Subcutaneous abdominal adipose tissue (tissue), 5 donors: Measurements from ENCODE around the gene CCDC66.
"Not testable (repeated sequence)": the region's sequence is repeated elsewhere in the genome, so short reads cannot be mapped to it uniquely, and the experiment has no call there.

ENCODE experiments used
- H3K27ac ChIP-seq: one replicate; pipeline ENCODE4 v1.7.0; 2013; ENCODE audit warnings: low read depth, mild to moderate bottlenecking, inconsistent platforms, low read length, moderate library complexity
- H3K27me3 ChIP-seq, 5 donors: one replicate each; pipeline ENCODE4 v1.7.0; 2013; ENCODE audit warnings: low read length in 5 of 5, inconsistent platforms in 1 of 5; ENCODE audit not compliant: control insufficient read depth in 5 of 5, insufficient read depth in 4 of 5
- H3K36me3 ChIP-seq, 5 donors: one replicate each; pipeline ENCODE4 v1.7.0; 2013; ENCODE audit warnings: low read length in 5 of 5; ENCODE audit not compliant: control insufficient read depth in 5 of 5, insufficient read depth in 5 of 5
- H3K4me1 ChIP-seq, 5 donors: one replicate each; pipeline ENCODE4 v1.7.0; 2013; ENCODE audit warnings: low read length in 5 of 5, mild to moderate bottlenecking in 3 of 5, moderate library complexity in 1 of 5; ENCODE audit not compliant: control insufficient read depth in 5 of 5, insufficient read depth in 5 of 5
- H3K4me3 ChIP-seq, 5 donors: one replicate each; pipeline ENCODE4 v1.7.0; 2013; ENCODE audit warnings: low read length in 5 of 5, low read depth in 1 of 5
- H3K9ac ChIP-seq, 5 donors: one replicate each; pipeline ENCODE4 v1.7.0; 2013; ENCODE audit warnings: low read length in 5 of 5, mild to moderate bottlenecking in 4 of 5, moderate library complexity in 3 of 5
- H3K9me3 ChIP-seq, 5 donors: one replicate each; pipeline ENCODE4 v1.7.0; 2013; ENCODE audit warnings: low read length in 5 of 5; ENCODE audit not compliant: control insufficient read depth in 5 of 5
- donor health status: healthy.
- donor health status: healthy.
- donor health status: healthy.
- donor health status: healthy.
- donor health status: healthy.

CCDC66 gene

DNA sequence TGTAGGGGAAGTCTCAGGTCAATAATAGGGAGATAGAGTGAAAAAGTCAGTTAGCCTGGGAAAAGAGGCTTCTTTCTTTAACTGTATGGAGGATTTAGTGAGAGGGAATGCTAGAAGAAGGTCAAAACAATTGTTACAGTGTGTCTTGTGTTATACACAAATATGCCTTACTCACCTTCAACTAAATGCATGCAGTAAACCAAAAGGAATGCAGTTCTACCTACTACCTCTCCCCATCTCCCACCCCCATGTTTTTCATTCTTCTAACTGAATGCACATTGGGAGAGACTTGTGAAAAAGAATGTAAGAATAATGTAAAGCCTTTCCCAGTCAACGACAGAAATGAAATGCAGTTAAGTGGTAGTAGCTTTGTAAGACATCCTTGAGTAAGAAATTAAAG, 33.8 kb downstream of the CCDC66 start:
- no peak overlapping the region for H3K27ac ChIP-seq
- H3K9ac ChIP-seq = no peak overlapping the region
- no peaks in the 10 kb centered on the region for H3K4me1 ChIP-seq
- H3K4me3 ChIP-seq = no peak overlapping the region
- H3K36me3 ChIP-seq = peaks cover 13 to 19% (median 15%) of the 10 kb centered on the region in 5 donors
- no peaks in the 10 kb centered on the region for H3K9me3 ChIP-seq
- no peaks in the 10 kb centered on the region for H3K27me3 ChIP-seq

DNA sequence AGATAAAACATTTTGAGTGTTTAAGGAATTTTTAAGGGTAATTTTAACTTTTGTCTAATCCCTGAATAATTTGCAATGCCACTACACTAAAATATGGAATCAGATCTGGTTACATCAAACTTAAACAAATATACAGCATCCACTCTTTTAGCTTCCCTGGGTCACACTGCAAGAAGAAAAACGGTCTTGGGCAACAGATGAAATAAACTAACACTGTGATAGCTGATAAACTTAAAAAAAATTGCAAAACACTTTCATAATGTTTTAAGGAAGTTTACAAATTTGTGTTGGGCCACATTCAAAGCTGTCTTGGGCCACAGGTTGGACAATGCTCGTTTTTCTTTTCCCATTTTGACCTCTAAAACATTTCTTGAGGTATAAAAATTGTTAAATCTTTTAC, 34.3 kb downstream of the CCDC66 start:
- H3K4me3 ChIP-seq = no peak overlapping the region
- no peak overlapping the region for H3K27ac ChIP-seq
- H3K27me3 ChIP-seq = no peaks in the 10 kb centered on the region
- no peaks in the 10 kb centered on the region for H3K4me1 ChIP-seq
- peaks cover 15 to 22% (median 16%) of the 10 kb centered on the region in 5 donors for H3K36me3 ChIP-seq
- no peak overlapping the region for H3K9ac ChIP-seq
- H3K9me3 ChIP-seq = no peaks in the 10 kb centered on the region

GRCh38 chr3:56593455-56594158, 36.6 kb downstream of the CCDC66 start:
- H3K27me3 ChIP-seq = no peaks in the 10 kb centered on the region
- H3K36me3 ChIP-seq = peaks cover 15 to 26% (median 20%) of the 10 kb centered on the region in 5 donors
- no peaks in the 10 kb centered on the region for H3K9me3 ChIP-seq
- no peak overlapping the region for H3K9ac ChIP-seq
- no peak overlapping the region for H3K4me3 ChIP-seq
- H3K4me1 ChIP-seq = no peaks in the 10 kb centered on the region
- no peak overlapping the region for H3K27ac ChIP-seq

GRCh38 chr3:56595975-56596840, 39.2 kb downstream of the CCDC66 start:
- H3K27me3 ChIP-seq = no peaks in the 10 kb centered on the region
- no peak overlapping the region for H3K4me3 ChIP-seq

GRCh38 chr3:56608479-56608878, 51.5 kb downstream of the CCDC66 start:
- not testable (repeated sequence) for H3K9me3 ChIP-seq

More at GRCh38 chr3:56595975-56596840, 39.2 kb downstream of the CCDC66 start:
- no peak overlapping the region for H3K9ac ChIP-seq
- H3K36me3 ChIP-seq = peaks cover 13 to 26% (median 20%) of the 10 kb centered on the region in 5 donors
- H3K4me1 ChIP-seq = no peaks in the 10 kb centered on the region
- no peak overlapping the region for H3K27ac ChIP-seq
- no peaks in the 10 kb centered on the region for H3K9me3 ChIP-seq

DNA sequence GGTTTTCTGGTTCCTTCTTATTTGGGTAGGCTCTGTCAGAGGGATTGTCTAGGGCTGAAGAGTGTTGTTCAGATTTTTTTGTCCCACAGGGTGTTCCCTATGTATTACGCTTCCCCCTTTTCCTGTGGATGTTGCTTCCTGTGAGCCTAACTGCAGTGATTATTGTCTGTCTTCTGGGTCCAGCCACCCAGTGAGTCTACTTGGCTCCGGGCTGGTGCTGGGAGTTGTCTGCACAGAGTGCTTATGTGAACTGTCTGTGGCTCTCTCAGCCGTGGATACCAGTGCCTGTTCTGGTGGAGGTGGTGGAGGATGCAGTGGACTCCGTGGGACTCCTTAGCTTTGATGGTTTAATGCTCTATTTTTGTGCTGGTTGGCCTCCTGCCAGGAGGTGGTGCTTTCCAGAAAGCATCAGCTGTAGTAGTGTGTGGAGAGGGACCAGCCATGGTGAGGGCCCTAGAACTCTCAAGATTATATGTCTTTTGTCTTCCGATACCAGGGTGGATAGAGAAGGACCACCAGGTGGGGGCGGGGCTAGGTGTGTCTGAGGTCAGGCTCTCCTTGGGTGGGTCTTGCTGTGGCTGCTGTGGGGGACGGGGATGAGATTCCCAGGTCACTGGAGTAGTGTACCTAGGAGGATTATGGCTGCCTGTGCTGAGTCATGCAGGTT, 53.8 kb downstream of the CCDC66 start:
- Histone ChIP-seq H3K36me3 (peaks cover 14 to 29% (median 22%) of the 10 kb centered on the region in 5 donors), H3K4me3 (no peak overlapping the region), H3K27ac (peak overlapping the region; percentile 30), H3K27me3 (no peaks in the 10 kb centered on the region), H3K9me3 (no peaks in the 10 kb centered on the region), H3K9ac (no peak overlapping the region), H3K4me1 (peaks cover 0 to 23% (median 8%) of the 10 kb centered on the region in 5 donors)

More at GRCh38 chr3:56608479-56608878, 51.5 kb downstream of the CCDC66 start:
- Histone ChIP-seq H3K4me1 (peaks cover 0 to 21% (median 8%) of the 10 kb centered on the region in 5 donors), H3K36me3 (peaks cover 13 to 24% (median 17%) of the 10 kb centered on the region in 5 donors)
- H3K27ac ChIP-seq, H3K27me3 ChIP-seq, H3K9ac ChIP-seq, H3K4me3 ChIP-seq: not testable (repeated sequence)

DNA sequence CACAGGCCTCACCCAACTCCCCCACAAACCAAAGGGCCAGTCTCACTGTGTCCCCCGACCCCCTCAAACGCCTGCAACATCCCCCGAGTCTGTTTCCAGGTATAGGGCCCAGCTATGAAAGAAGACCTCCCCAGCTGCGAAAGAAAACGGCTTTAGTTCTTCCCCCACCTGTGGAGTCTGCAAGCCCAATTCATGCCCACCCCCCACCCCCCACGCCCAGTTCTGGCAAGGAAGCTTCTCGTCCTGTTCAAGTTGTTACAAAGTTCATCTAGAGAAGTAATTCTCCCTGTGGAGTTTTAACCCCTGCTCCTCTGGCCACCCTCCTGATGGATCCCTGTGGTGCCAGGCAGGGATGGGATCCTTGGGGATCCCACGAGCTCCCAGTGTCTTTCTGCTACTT, 54.4 kb downstream of the CCDC66 start:
- Histone ChIP-seq H3K27ac (peak overlapping the region; percentile 30), H3K4me1 (peaks cover 0 to 23% (median 8%) of the 10 kb centered on the region in 5 donors), H3K4me3 (no peak overlapping the region), H3K36me3 (peaks cover 9 to 29% (median 24%) of the 10 kb centered on the region in 5 donors), H3K9ac (no peak overlapping the region), H3K27me3 (no peaks in the 10 kb centered on the region), H3K9me3 (no peaks in the 10 kb centered on the region)

DNA sequence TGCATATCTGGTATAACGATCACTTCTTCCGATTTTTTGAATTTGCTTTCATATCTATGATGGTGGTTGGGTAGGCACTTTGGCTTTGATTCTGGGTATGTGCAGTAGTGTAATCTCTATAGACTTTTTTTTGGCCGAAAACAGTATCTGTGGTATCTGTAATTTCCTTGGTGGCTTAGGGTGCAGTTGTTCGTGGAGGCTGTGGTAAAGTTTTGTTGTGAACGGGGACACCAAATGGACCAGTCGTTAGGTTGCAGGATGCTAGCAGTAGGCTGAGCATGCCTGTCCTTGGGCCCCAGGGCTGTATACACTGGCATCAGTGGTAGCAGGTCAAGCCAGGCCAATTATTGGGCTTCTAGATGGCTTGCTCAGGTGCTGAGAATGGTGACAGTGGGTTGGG, 55.2 kb downstream of the CCDC66 start:
- Histone ChIP-seq H3K27ac (no peak overlapping the region), H3K9ac (no peak overlapping the region), H3K36me3 (peaks cover 7 to 33% (median 26%) of the 10 kb centered on the region in 5 donors), H3K4me3 (no peak overlapping the region), H3K9me3 (no peaks in the 10 kb centered on the region), H3K4me1 (peaks cover 0 to 23% (median 8%) of the 10 kb centered on the region in 5 donors), H3K27me3 (no peaks in the 10 kb centered on the region)

DNA sequence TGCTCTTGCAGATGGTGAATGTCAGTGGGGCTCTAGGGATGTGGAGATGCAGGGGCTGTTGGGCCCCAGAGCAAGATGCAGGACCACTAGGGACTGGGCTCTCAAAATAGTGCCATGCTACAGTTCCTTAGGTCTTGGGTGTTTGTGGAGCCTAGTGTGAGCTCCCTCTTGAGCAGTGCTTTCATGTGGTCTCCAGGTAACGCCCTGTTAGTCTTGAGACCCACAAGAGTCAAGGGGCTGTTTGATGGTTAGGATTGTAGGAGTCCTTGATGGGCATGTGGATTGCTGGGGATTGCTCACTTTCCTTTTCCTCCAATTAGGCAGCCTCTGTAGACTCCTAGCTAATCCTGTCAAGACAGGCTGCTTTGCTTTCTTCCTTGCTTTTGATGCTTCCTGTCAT, 56.0 kb downstream of the CCDC66 start:
- Histone ChIP-seq H3K36me3 (peaks cover 15 to 41% (median 35%) of the 10 kb centered on the region in 5 donors), H3K4me3 (no peak overlapping the region), H3K9me3 (no peaks in the 10 kb centered on the region), H3K4me1 (peaks cover 0 to 23% (median 8%) of the 10 kb centered on the region in 5 donors), H3K27me3 (no peaks in the 10 kb centered on the region), H3K9ac (no peak overlapping the region), H3K27ac (no peak overlapping the region)
